ENCODE results near the gene TERT. TPM values are rescaled to one million over a fixed set of nuclear protein-coding genes. Genes with fewer than 3 reads are reported as not detected.

The TERT gene
- total and polyA plus RNA-seq, 12 donors: 0.29 TPM; not detected in 11

GRCh38 chr5:1317921-1318565 is 23.2 kb upstream of the TERT start:
- H3K27ac ChIP-seq: no peak overlapping the region
- H3K36me3 ChIP-seq (replicated peaks in 1 of 2): peaks cover 0 to 54% of the 10 kb centered on the region in 2 donors
- 89 to 92% (median 92%) methylated on average over 24 to 26 of the region's 26 CpGs for WGBS, 4 donors

GRCh38 chr5:1316588-1317340 is 21.9 kb upstream of the TERT start:
- H3K36me3 ChIP-seq (replicated peaks in 1 of 2): peaks cover 0 to 41% of the 10 kb centered on the region in 2 donors
- no peak overlapping the region for H3K27ac ChIP-seq
- H3K27me3 ChIP-seq: no peaks in the 10 kb centered on the region
- no peaks in the 10 kb centered on the region for H3K9me3 ChIP-seq (replicated peaks in 1 of 3)
- TF ChIP-seq, protein P1, sequence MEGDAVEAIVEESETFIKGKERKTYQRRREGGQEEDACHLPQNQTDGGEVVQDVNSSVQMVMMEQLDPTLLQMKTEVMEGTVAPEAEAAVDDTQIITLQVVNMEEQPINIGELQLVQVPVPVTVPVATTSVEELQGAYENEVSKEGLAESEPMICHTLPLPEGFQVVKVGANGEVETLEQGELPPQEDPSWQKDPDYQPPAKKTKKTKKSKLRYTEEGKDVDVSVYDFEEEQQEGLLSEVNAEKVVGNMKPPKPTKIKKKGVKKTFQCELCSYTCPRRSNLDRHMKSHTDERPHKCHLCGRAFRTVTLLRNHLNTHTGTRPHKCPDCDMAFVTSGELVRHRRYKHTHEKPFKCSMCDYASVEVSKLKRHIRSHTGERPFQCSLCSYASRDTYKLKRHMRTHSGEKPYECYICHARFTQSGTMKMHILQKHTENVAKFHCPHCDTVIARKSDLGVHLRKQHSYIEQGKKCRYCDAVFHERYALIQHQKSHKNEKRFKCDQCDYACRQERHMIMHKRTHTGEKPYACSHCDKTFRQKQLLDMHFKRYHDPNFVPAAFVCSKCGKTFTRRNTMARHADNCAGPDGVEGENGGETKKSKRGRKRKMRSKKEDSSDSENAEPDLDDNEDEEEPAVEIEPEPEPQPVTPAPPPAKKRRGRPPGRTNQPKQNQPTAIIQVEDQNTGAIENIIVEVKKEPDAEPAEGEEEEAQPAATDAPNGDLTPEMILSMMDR (IDR thresholded peaks at IDR 0.05): no peak
- no peak for TF ChIP-seq POLR2A (IDR thresholded peaks at IDR 0.05)
- 59 to 66% (median 64%) methylated on average over 16 to 17 of the region's 17 CpGs for WGBS, 4 donors
- H3K4me1 ChIP-seq (replicated peaks in 1 of 2): no peaks in the 10 kb centered on the region
- DNase-seq: no peak
- intact Hi-C loops (cut with DNase I): no loop called here
- no peak overlapping the region for H3K4me3 ChIP-seq

More at GRCh38 chr5:1317921-1318565, 23.2 kb upstream of the TERT start:
- intact Hi-C loops (cut with DNase I): no loop called here
- Histone ChIP-seq H3K4me3 (no peak overlapping the region), H3K4me1 (replicated peaks in 1 of 2) (no peaks in the 10 kb centered on the region), H3K27me3 (no peaks in the 10 kb centered on the region), H3K9me3 (replicated peaks in 1 of 3) (no peaks in the 10 kb centered on the region)
- TF ChIP-seq POLR2A (IDR thresholded peaks at IDR 0.05): no peak
- TF ChIP-seq, protein P1 (IDR thresholded peaks at IDR 0.05): no peak
- DNase-seq: no peak

DNA sequence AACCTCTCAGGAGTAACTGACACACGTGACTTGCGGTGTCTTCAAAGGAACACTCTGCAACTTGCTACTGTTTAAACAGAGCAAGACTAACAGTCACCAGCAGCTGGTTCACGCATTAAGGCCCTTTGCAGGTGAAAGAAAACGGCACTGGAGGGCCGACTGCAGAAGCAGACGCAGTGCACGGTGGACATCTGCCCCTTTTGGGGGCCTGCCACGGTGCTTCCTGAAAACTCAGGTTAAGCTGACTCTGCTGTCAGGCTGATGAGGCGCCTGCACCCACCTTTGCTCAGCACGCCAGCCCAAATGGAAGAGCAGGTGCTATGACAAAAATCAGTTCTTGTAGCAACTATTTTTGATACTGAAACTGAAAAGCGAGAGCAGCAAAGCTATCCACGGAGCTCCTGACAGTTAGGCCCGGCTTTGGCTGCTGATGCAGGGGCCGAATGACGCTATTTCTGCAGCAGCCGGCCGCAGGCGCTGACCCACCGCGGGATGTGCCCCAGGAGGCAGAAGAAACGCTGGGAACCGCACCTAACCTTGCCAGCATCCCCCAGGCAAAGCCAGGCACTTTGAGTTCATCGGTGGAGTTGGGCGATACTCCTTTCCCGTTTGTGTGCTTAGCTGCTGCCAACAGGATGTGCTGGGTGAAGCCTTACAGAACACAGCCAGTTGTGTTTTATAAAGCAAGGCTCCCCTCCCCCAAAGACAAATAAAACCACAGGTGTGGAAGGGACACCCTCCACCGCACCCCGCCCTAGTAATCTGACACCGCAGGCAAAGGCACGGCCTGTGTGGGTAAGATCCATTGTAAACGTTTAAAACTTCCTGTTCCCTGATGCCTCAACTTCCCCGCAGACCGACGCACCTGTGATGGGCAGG is 21.1 kb upstream of the TERT start:
- Histone ChIP-seq H3K36me3 (replicated peaks in 1 of 2) (peaks cover 0 to 33% of the 10 kb centered on the region in 2 donors), H3K27me3 (no peaks in the 10 kb centered on the region), H3K4me3 (no peak overlapping the region), H3K4me1 (replicated peaks in 1 of 2) (no peaks in the 10 kb centered on the region), H3K9me3 (replicated peaks in 1 of 3) (no peaks in the 10 kb centered on the region), H3K27ac (no peak overlapping the region)
- peak in 1 of 7 donors; percentile 14 for DNase-seq
- WGBS, 4 donors: 36 to 48% (median 38%) methylated on average over 22 to 33 of the region's 33 CpGs
- TF ChIP-seq POLR2A (IDR thresholded peaks at IDR 0.05): no peak
- TF ChIP-seq, protein P1 (IDR thresholded peaks at IDR 0.05): no peak
- intact Hi-C loops (cut with DNase I): no loop called here
